Duodenal mucosa (tissue), 2 donors: ENCODE measurements around the gene GSTA3.
"Not testable (repeated sequence)": the region's sequence is repeated elsewhere in the genome, so short reads cannot be mapped to it uniquely, and the experiment has no call there.

ENCODE experiments used
- H3K27ac ChIP-seq: one replicate; pipeline ENCODE4 v1.7.0; 2013; ENCODE audit warnings: low read depth, low read length
- H3K27me3 ChIP-seq, 2 donors: one replicate each; pipeline ENCODE4 v1.7.0; 2013; ENCODE audit warnings: low read length in 2 of 2, control low read depth in 1 of 2; ENCODE audit not compliant: insufficient read depth in 2 of 2, control insufficient read depth in 1 of 2
- H3K36me3 ChIP-seq, 2 donors: one replicate each; pipeline ENCODE4 v1.7.0; 2013; ENCODE audit warnings: low read length in 2 of 2, control low read depth in 1 of 2; ENCODE audit not compliant: insufficient read depth in 2 of 2, control insufficient read depth in 1 of 2
- H3K4me1 ChIP-seq, 2 donors: one replicate each; pipeline ENCODE4 v1.7.0; 2013; ENCODE audit warnings: low read length in 2 of 2, control low read depth in 1 of 2; ENCODE audit not compliant: insufficient read depth in 2 of 2, control insufficient read depth in 1 of 2
- H3K4me3 ChIP-seq, 2 donors: one replicate each; pipeline ENCODE4 v1.7.0; 2013; ENCODE audit warnings: low read length in 2 of 2, low read depth in 1 of 2
- H3K9ac ChIP-seq, 2 donors: one replicate each; pipeline ENCODE4 v1.7.0; 2013; ENCODE audit warnings: low read length in 2 of 2, low read depth in 1 of 2
- H3K9me3 ChIP-seq, 2 donors: one replicate each; pipeline ENCODE4 v1.7.0; 2013; ENCODE audit warnings: low read length in 2 of 2, control low read depth in 1 of 2; ENCODE audit not compliant: control insufficient read depth in 1 of 2

GSTA3 gene

GRCh38 chr6:52868899-52869298 lies 40.6 kb downstream of the GSTA3 start:
- H3K27ac ChIP-seq, H3K36me3 ChIP-seq, H3K4me3 ChIP-seq, H3K27me3 ChIP-seq, H3K9me3 ChIP-seq, H3K9ac ChIP-seq: not testable (repeated sequence)
- H3K4me1 ChIP-seq: peaks cover 4 to 15% of the 10 kb centered on the region in 2 donors

- no peaks in the 10 kb centered on the region for H3K9me3 ChIP-seq
- no peak overlapping the region for H3K4me3 ChIP-seq
- no peaks in the 10 kb centered on the region for H3K36me3 ChIP-seq
- H3K4me1 ChIP-seq: peaks cover 4 to 15% of the 10 kb centered on the region in 2 donors
- H3K9ac ChIP-seq: no peak overlapping the region
- H3K27me3 ChIP-seq: no peaks in the 10 kb centered on the region
- no peak overlapping the region for H3K27ac ChIP-seq
Observed at GRCh38 chr6:52868240-52868639, 41.3 kb downstream of the GSTA3 start.

- not testable (repeated sequence) for H3K27me3 ChIP-seq, H3K4me1 ChIP-seq, H3K36me3 ChIP-seq, H3K27ac ChIP-seq, H3K9ac ChIP-seq, H3K9me3 ChIP-seq, H3K4me3 ChIP-seq
Observed at GRCh38 chr6:52861151-52861550, 48.3 kb downstream of the GSTA3 start.

GRCh38 chr6:52858416-52858815 lies 51.1 kb downstream of the GSTA3 start:
- Histone ChIP-seq H3K9ac (no peak overlapping the region), H3K36me3 (no peaks in the 10 kb centered on the region), H3K27me3 (no peaks in the 10 kb centered on the region), H3K4me3 (no peak overlapping the region), H3K4me1 (no peaks in the 10 kb centered on the region), H3K9me3 (no peaks in the 10 kb centered on the region), H3K27ac (no peak overlapping the region)

- H3K9me3 ChIP-seq, H3K4me1 ChIP-seq: not testable (repeated sequence)
Observed at GRCh38 chr6:52856137-52856536, 53.4 kb downstream of the GSTA3 start.

GRCh38 chr6:52849137-52849536 lies 60.4 kb downstream of the GSTA3 start:
- Histone ChIP-seq H3K27ac (no peak overlapping the region), H3K27me3 (no peaks in the 10 kb centered on the region), H3K9me3 (peaks cover 0 to 3% of the 10 kb centered on the region in 2 donors), H3K4me3 (no peak overlapping the region), H3K9ac (no peak overlapping the region), H3K36me3 (no peaks in the 10 kb centered on the region), H3K4me1 (peaks cover 0 to 7% of the 10 kb centered on the region in 2 donors)

More at GRCh38 chr6:52856137-52856536, 53.4 kb downstream of the GSTA3 start:
- not testable (repeated sequence) for H3K9ac ChIP-seq, H3K27me3 ChIP-seq, H3K27ac ChIP-seq, H3K36me3 ChIP-seq, H3K4me3 ChIP-seq
